Left renal pelvis (tissue), 4 donors: ENCODE measurements around the gene WDR45. TPM values are rescaled to one million over a fixed set of nuclear protein-coding genes. Genes with fewer than 3 reads are reported as not detected.
"Not testable (repeated sequence)": the region's sequence is repeated elsewhere in the genome, so short reads cannot be mapped to it uniquely, and the experiment has no call there.

Experiments
- DNase-seq, 4 donors: peaks; one replicate each; pipeline ENCODE4 v3.0.0-alpha.2; 2013; ENCODE audit warnings: low read depth in 4 of 4, low spot score in 3 of 4
- polyA plus RNA-seq, 4 donors: library from polyadenylated mRNA; unstranded; fragments of 120-200 nt; gene quantifications; one replicate each; pipeline ENCODE4 v1.2.1, GENCODE V29; 2013; ENCODE audit not compliant: insufficient read length in 4 of 4

The WDR45 gene
- 10 to 100 TPM; 48.4 to 61.6 (median 55.6) TPM for polyA plus RNA-seq

DNA sequence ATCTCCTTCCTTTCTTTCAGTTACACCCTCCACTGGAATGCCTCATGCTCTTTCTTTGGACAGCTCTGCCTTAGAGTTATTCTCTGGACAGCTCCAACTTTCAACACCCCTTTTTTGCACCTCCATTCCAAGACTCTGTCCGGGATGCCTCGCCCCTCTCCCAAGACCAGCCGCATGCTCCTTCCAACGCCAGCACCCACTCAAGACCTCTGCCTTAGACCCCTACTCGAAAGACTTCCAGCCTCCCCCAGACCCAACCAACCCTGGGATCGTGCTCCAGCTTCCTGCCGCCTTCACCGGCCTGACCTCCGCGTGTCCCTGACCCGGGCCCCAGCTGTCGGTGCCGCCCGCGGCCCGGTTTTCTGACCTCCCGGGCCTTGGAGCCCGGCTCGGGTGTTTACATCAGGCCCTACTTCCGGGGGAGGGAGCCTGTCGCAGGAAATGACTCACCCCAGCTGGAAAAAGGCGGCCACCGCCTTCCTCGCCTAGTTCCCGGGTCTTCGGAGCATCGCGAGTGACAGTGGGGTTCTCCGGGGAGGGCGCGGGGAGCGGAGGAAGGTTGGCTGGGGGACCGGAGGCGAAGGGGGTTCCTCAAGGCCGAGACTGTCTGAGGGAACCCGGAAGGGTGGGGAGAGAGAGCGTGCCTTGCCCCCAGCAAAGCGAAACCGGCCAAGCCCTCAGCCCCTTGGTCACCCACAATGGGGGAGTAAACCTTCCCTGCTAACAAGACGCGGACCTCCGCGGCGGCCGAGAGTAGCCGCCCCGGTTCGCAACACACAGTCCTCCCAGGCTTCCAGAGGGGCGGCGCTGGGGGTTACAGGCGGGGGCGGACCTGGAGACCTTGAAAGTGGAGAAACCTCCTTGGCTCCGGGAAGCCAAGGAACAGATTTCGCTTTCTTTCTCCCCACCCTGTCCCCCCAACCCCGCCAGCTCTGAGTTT, at the start of gene WDR45:
Gene WDR45 (minus strand): TSS at position 399 of the 940 bp plus-strand sequence. CDS start 1,792 bp downstream, outside the sequence.
- no peak for DNase-seq

DNA sequence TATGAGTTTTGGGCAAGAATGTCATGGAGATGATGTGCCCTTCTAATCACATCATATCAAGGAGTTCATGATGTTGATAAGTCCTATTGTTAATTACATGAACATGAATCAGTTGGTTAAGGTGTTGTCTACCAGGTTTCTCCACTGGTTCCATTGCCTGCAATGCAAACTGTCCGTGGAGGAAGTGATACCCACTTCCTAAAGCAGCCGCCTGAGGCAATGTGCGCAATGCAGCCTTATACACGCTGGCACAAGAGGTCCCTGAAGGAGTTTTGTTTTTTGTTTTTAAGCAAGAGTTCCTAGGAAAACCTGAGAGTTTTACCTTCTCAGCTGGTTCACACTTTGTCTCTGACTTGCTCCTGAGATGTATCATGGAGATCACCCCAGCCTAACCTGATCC, 49.7 kb upstream of the WDR45 start:
- DNase-seq: no peak

- DNase-seq: not testable (repeated sequence)
Observed at GRCh38 chrX:49127742-49128258, 48.1 kb upstream of the WDR45 start.

DNA sequence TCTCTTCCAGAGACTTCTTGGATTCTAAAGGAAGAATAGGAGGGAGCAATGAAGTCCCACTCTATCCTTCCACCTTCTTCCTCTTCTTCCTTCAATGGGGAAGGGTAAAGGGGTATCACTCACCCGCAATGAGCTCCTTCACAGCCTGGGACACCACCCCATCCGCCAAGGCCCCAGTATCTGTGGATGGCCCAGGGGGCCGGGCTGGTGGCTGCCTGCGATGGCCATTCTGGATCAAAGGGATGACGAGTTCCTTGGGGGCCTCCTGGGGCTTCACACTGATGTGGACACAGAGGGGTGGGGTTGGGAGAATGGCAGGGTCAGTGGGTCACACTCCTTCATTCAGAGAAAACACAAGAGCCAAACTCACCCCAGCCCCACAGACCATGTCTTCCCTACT, 42.8 kb upstream of the WDR45 start:
- DNase-seq: no peak

- no peak for DNase-seq
Observed at GRCh38 chrX:49120091-49120490, 40.4 kb upstream of the WDR45 start.

- DNase-seq: no peak
Observed at GRCh38 chrX:49117581-49117980, 37.9 kb upstream of the WDR45 start.

DNA sequence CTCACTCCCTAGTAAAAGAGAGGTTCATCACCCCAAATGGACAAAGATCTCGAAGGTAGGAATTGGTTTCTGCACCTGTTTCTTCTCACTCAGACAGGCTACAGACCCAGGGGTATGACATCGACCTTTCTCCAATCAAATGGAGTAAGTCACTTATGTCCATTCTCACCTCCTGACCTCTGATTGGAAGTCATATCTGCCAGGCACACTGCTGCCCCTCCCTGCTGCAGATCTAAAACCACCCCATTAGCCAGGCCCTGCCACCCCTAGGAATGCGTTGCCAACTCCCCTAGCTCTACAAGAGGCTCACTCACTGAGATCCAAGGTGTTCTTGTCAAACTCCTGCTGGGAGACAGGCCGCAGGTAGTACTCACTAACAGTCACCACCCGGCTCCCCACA, 37.0 kb upstream of the WDR45 start:
- DNase-seq: no peak

DNA sequence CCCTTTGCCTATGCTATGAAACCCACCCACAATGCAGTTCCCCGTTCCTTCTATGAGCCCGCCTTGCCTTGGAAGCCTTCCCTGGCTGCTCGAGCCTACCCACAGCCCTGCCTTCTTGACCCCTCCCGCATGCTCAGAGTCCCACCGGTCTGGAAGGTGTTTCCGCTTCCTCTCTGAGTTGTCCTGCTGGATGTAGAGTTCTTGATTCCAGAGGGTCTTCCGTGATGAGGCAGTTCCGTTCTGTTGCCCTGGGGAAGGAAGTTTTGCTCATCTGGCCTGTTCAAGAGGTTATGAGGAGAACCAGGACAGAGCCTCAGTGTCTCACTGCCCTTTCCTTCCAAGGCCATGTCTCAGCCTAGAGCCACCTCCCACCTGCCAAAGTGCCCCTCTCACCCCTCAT, 36.4 kb upstream of the WDR45 start:
- no peak for DNase-seq

DNA sequence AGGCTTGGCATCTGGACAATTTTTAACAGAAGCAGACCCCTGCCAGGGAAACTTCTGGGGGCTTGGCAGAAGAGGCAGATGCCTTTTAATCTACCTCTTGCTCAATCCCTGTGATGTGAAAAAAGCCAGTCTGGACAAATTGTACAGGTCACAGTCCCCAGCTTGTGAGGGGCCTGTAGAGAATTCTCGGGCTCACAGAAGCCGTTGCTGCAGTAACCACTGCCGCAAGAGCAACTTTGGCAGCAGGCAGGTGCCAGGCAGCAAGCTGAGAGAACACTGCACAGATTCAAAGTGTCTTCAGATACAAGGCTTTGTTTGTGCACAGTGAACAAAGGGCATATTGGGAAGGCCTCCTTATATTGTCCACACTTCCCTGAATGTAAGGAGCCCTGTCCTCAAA, 32.1 kb upstream of the WDR45 start:
- no peak for DNase-seq

GRCh38 chrX:49110417-49110816, 30.7 kb upstream of the WDR45 start:
- DNase-seq: no peak

DNA sequence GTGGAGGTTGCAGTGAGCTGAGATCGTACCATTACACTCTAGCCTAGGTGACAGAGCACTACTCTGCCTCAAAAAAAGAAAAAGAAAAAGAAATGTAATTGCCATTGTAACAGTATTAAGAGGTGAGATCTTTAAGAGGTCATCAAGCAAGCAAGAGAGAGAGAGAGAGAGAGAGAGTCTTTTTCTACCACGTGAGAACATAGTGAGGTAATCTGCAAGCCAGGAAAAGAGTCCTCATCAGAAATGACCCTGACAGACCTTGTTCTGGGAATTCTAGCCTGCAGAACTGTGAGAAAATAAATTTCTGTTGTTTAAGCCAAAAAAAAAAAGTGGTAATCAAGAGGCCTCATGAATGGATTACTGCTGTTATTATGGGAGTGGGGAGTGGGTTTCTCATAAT, 29.0 kb upstream of the WDR45 start:
- DNase-seq: no peak

GRCh38 chrX:49106930-49107329, 27.2 kb upstream of the WDR45 start:
- DNase-seq: no peak

GRCh38 chrX:49106296-49106695, 26.6 kb upstream of the WDR45 start:
- no peak for DNase-seq

GRCh38 chrX:49103637-49104036, 23.9 kb upstream of the WDR45 start:
- no peak for DNase-seq

DNA sequence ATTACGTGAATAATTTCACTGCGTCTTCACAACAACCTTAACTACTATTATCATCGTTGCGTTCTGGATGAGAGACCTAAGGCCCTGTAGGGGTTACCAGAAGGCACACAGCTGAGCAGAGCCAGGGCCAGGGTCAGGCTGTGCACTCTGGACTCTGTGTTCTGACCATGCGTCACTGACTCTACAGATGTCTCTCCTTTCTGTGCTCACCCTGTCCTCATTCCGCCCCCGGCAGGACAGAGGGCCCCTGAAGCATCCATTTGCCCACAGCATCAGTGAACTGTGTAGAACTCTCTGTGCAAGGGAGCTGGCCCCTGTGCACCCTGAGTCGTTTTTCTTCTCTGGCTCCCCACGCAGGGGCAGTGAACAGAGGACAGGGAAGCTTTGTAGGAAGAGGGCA, 22.5 kb upstream of the WDR45 start:
- no peak for DNase-seq

DNA sequence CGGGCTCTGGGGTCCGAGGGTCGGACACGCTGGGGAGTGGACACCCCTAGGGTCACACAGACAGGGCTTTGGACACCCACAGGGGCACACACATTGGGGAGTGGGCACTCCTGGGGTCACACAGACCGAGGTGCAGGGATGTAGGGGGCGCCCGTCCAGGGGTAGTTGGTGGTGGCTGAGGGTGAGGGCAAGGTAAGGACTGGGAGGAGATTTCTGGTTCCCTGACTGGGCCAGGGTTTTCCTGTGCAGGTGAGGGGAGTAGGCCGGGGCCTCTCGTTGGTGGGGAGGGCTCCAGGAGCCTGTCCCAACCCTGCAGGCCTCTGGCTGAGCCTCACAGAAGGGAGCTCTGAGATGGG, 21.9 kb upstream of the WDR45 start:
- DNase-seq: no peak

DNA sequence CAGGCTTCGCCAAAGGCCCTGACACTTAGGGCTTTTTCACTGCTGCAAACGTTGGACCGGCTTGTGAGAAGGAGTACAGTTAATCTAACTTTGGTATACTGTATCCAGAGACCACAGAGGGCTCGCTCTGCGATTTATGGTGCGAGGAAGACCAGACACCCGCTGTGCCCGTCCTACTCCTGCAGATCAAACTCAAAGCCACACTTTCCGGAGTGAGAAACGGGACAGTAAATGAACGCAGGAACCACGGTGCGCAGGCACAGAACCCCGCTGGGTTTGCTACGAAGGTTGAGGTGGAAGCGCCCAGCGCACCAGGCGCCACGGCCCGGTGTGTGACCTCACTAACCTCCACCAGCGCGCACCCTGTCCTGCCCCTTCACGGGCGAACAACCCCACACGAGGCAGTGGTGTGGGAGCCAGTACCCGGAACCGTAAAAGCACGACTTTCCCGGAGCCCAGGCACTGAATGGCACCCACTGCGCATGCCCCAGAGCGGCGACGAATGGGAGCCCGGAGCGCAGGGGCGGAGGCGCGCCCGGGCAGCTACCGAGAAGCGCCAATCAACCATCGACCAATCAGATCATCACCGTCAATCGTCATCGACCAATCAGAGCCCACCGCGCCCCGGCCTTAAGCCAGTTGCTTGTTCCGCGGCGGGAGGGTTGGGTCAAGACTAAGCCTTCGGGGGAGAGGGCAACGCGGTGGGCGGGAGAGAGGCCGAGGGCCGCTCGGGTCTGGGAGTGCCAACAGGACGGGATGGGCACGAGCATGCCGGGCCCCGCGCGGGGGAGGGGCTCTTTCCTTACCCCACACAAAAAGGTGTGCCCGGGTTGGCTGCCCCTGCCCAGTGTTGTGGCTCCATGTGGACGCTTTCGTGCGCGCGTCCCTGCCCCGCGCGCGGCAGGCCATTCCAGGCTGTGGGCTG, 21.3 kb upstream of the WDR45 start:
- peak; percentile 73 to 85 (median 76) for DNase-seq

DNA sequence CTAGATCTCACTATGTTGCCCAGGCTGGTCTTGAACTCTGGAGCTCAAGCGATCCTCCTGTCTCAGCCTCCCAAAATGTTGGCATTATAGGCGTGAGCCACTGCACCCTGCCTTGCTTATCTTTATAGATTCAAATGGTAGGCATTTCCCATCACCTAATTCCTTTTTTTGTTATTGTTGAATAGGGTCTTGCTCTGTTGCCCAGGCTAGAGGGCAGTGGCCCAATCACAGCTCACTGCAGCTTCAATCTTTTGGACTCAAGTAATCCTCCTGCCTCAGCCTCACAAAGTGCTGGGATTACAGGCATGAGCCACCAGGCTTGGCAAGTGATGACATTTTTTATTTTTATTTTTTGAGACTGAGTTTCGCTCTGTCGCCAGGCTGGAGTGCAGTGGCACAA, 16.7 kb upstream of the WDR45 start:
- DNase-seq: no peak

- no peak for DNase-seq
Observed at GRCh38 chrX:49089553-49089952, 9.9 kb upstream of the WDR45 start.

GRCh38 chrX:49082271-49082871, 2.7 kb upstream of the WDR45 start:
- DNase-seq: no peak

DNA sequence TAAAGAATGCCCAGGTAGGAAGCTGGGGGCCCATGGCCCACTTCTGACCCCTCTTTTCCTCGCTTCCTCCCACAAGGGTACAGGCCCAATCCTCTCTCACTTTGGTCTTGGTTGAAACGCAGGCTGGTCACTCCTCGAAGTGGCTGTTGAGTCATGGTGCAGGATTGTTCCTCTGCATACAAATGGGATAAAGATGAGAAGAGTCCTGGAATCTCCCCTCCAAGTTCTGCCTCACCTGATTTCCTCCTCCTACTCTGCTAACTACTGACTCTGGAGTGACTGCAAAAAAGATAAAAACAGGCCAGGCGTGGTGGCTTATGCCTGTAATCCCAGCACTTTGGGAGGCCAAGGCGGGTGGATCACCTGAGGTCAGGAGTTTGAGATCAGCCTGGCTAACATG, 1.7 kb downstream of the WDR45 start:
- DNase-seq: no peak
